Endothelial cell of umbilical vein (primary cell): ENCODE results near the gene BLACAT1. TPM values are rescaled to one million over a fixed set of nuclear protein-coding genes. Genes with fewer than 3 reads are reported as not detected.

Experiments
- BruUV-seq: library from RNA; stranded (reverse); fragments of 400-500 nt; replicated peaks from 2 replicates; lab custom pipeline; 2021; lab: Mats Ljungman, UMichigan
- CTCF ChIA-PET: fragments of 300-600, 350-600 bp; sonication (Branson Sonifier 250); formaldehyde crosslinking; loops from one replicate; lab custom pipeline; 2021; ENCODE audit warnings: antibody characterized with exemption, inconsistent platforms; lab: Charles Lee
- POLR2A ChIA-PET: fragments of 300-600, 350-600 bp; sonication (Branson Sonifier 250); formaldehyde crosslinking; loops from one replicate; lab custom pipeline; 2021; ENCODE audit warnings: antibody characterized with exemption, inconsistent platforms; lab: Charles Lee
- DNase-seq: peaks from one replicate; pipeline ENCODE4 v3.0.0-alpha.2; 2011; ENCODE audit warnings: low read depth, low spot score
- FAIRE-seq: peaks from 2 replicates; lab custom pipeline; 2011; peaks lifted over from hg19 to GRCh38; lab: Jason Lieb, UNC
- H2AFZ ChIP-seq: 2 replicates; pipeline ENCODE4 v1.6.0; 2012; ENCODE audit warnings: low read depth, low read length, control low read depth, inconsistent platforms
- H3K27ac ChIP-seq: 2 replicates; pipeline ENCODE4 v1.5.1; 2011; ENCODE audit warnings: low read depth, mild to moderate bottlenecking, control low read depth, low read length, moderate library complexity; ENCODE audit not compliant: insufficient read depth
- H3K27me3 ChIP-seq, 2 experiments: 2 replicates each; pipeline versions ENCODE4 v1.6.0 to v1.6.1; 2011; ENCODE audit warnings: low read length in 2 of 2, mixed read lengths in 1 of 2; ENCODE audit not compliant: control insufficient read depth in 2 of 2, insufficient read depth in 2 of 2
- H3K36me3 ChIP-seq, 2 experiments: 2 replicates in 1 of 2; 3 replicates in 1 of 2; pipeline ENCODE4 v1.5.1; 2011; ENCODE audit warnings: low read length in 2 of 2, mild to moderate bottlenecking in 1 of 2, moderate library complexity in 1 of 2; ENCODE audit not compliant: control insufficient read depth in 2 of 2, insufficient read depth in 2 of 2; ENCODE audit errors: extremely low read depth in 1 of 2
- H3K4me1 ChIP-seq: 3 replicates; pipeline ENCODE4 v1.5.1; 2011; ENCODE audit warnings: mild to moderate bottlenecking, low read length; ENCODE audit not compliant: control insufficient read depth, insufficient read depth; ENCODE audit errors: extremely low read depth
- H3K4me2 ChIP-seq: 2 replicates; pipeline ENCODE4 v1.6.1; 2011; ENCODE audit warnings: low read length, control low read depth, mixed read lengths; ENCODE audit not compliant: insufficient read depth
- H3K4me3 ChIP-seq, 3 experiments: fragments of 200-600 bp in 1 of 3; sonication (generic), shearing (Covaris generic) in 1 of 3; replicated peaks in 1 of 3; 2 replicates each; pipeline ENCODE4 v1.5.1; 2011 to 2016; ENCODE audit warnings: control low read depth in 3 of 3, low read length in 3 of 3, mild to moderate bottlenecking in 2 of 3, inconsistent platforms in 1 of 3, low read depth in 1 of 3, moderate library complexity in 1 of 3; ENCODE audit not compliant: insufficient read depth in 1 of 3
- H3K79me2 ChIP-seq: 2 replicates; pipeline ENCODE4 v1.6.0; 2012; ENCODE audit warnings: low read length, inconsistent platforms; ENCODE audit not compliant: control insufficient read depth, insufficient read depth
- H3K9ac ChIP-seq: replicated peaks from 2 replicates; pipeline ENCODE3; 2011; ENCODE audit warnings: low read length, control low read depth; ENCODE audit not compliant: insufficient read depth; ENCODE audit errors: extremely low read depth
- H3K9me1 ChIP-seq: replicated peaks from 3 replicates; pipeline ENCODE4 v1.6.0; 2011; ENCODE audit warnings: mild to moderate bottlenecking, low read length; ENCODE audit not compliant: control insufficient read depth, insufficient read depth; ENCODE audit errors: extremely low read depth
- H3K9me3 ChIP-seq: replicated peaks from 2 replicates; pipeline ENCODE4 v1.5.1; 2012; ENCODE audit warnings: low read length, inconsistent platforms; ENCODE audit not compliant: control insufficient read depth, insufficient read depth
- H4K20me1 ChIP-seq: replicated peaks from 2 replicates; pipeline ENCODE3; 2011; ENCODE audit warnings: mild to moderate bottlenecking, low read length; ENCODE audit not compliant: control insufficient read depth, insufficient read depth; ENCODE audit errors: extremely low read depth
- CTCF ChIP-seq, 2 donors: IDR thresholded peaks; 1 replicate in 1 of 2; 2 replicates in 1 of 2; pipeline ENCODE4 v1.5.1; 2011; ENCODE audit warnings: low read length in 2 of 2, mild to moderate bottlenecking in 2 of 2, moderate library complexity in 2 of 2, control low read depth in 1 of 2, inconsistent platforms in 1 of 2, low read depth in 1 of 2; ENCODE audit not compliant: insufficient read depth in 1 of 2; ENCODE audit errors: extremely low read depth in 1 of 2
- EZH2 ChIP-seq: IDR thresholded peaks from 2 replicates; pipeline ENCODE4 v1.6.1; 2012; ENCODE audit warnings: borderline replicate concordance, low read depth, mild to moderate bottlenecking, moderate library complexity, low read length, inconsistent platforms; ENCODE audit not compliant: severe bottlenecking
- FOS ChIP-seq: IDR thresholded peaks from 2 replicates; pipeline ENCODE4 v1.6.1; 2011; ENCODE audit warnings: mild to moderate bottlenecking, low read length, moderate library complexity, borderline replicate concordance; ENCODE audit not compliant: insufficient read depth
- GATA2 ChIP-seq: IDR thresholded peaks from 2 replicates; pipeline ENCODE4 v1.7.0; 2011; ENCODE audit warnings: low read depth, mild to moderate bottlenecking, moderate library complexity, mixed read lengths, low read length; ENCODE audit not compliant: insufficient read length, insufficient read depth
- JUN ChIP-seq: IDR thresholded peaks from 2 replicates; pipeline ENCODE4 v1.6.1; 2011; ENCODE audit warnings: borderline replicate concordance, low read depth; ENCODE audit not compliant: insufficient read length, insufficient read depth
- MAX ChIP-seq: IDR thresholded peaks from 2 replicates; pipeline ENCODE4 v1.6.1; 2011; ENCODE audit not compliant: insufficient read depth, insufficient read length
- MYC ChIP-seq: IDR thresholded peaks from one replicate; pipeline ENCODE4 v1.6.1; 2011; ENCODE audit warnings: mild to moderate bottlenecking, low read depth, low read length
- POLR2A ChIP-seq: IDR thresholded peaks from 2 replicates; pipeline ENCODE4 v1.6.1; 2012; ENCODE audit warnings: low read depth, mild to moderate bottlenecking, control low read depth, low read length
- POLR2AphosphoS5 ChIP-seq: IDR thresholded peaks from 2 replicates; pipeline ENCODE4 v1.6.1; 2012; ENCODE audit warnings: low read depth, mild to moderate bottlenecking, control low read depth, low read length, moderate library complexity; ENCODE audit not compliant: insufficient read depth
- dilution Hi-C: fragments of 300-500 bp; cut with MboI; formaldehyde crosslinking; loops from one replicate; pipeline ENCODE4 v1.15.0; 2019; ENCODE audit warnings: low sequenced_read_pairs; ENCODE audit not compliant: extremely low pct_ligation_motif_present
- intact Hi-C: fragments of 100-400 bp; cut with micrococcal nuclease; formaldehyde crosslinking; loops from one replicate; pipeline ENCODE4 v1.10.0; 2022
- polyA plus RNA-seq, 4 experiments: library from polyadenylated mRNA; depleted of rRNA in 3 of 4; stranded (reverse) in 3 of 4; unstranded in 1 of 4; fragments of >200 nt; gene quantifications; 2 replicates each; pipeline versions ENCODE4 v1.2.1 to v1.2.3, GENCODE V29; 2011 to 2012; ENCODE audit warnings: missing spikeins in 1 of 4
- total RNA-seq: library from RNA; stranded (reverse); gene quantifications from 2 replicates; pipeline ENCODE4 v1.2.3, GENCODE V29; 2021

BLACAT1 gene
- total and polyA plus RNA-seq, 2 donors (not counting 3 experiments of a cell fraction or from before 2014, with no cell fraction given): not detected

GRCh38 chr1:205453466-205453865 is 2.4 kb downstream of the BLACAT1 start:
- no peaks in the 10 kb centered on the region for H3K4me1 ChIP-seq
- BruUV-seq: no TSS peak
- H3K4me2 ChIP-seq: no peak overlapping the region
- H3K79me2 ChIP-seq: no peaks in the 10 kb centered on the region
- no peaks in the 10 kb centered on the region for H4K20me1 ChIP-seq
- intact Hi-C loops (no loop called here), dilution Hi-C loops (no loop called here)
- no peaks in the 10 kb centered on the region for H3K9me1 ChIP-seq
- no peaks in the 10 kb centered on the region for H3K36me3 ChIP-seq
- H3K4me3 ChIP-seq: no peak overlapping the region
- CTCF ChIA-PET: interaction anchor here (1.4 to 1.9 kb wide), 2 partner anchors 15 to 16 kb away, joined by 3 to 5 read pairs; no protein-coding TSS in a partner anchor
- FAIRE-seq (no peak), DNase-seq (no peak)
- H3K9me3 ChIP-seq: no peaks in the 10 kb centered on the region
- peaks cover 55 to 58% of the 10 kb centered on the region in 2 experiments for H3K27me3 ChIP-seq
- POLR2A ChIA-PET: no interaction called here
- no peak overlapping the region for H2AFZ ChIP-seq
- no peak overlapping the region for H3K27ac ChIP-seq
- no peak for TF ChIP-seq POLR2A
- TF ChIP-seq FOS: no peak
- no peak for TF ChIP-seq EZH2
- TF ChIP-seq GATA2: no peak
- TF ChIP-seq MAX: no peak
- no peak for TF ChIP-seq POLR2AphosphoS5
- TF ChIP-seq CTCF (IDR thresholded peaks at IDR 0.05; ENCODE audit: extremely low read depth in 1 of 2, insufficient read depth in 1 of 2, low read depth in 1 of 2, low read length in 2 of 2): no peak
- TF ChIP-seq MYC: no peak
- TF ChIP-seq JUN: no peak
- no peak overlapping the region for H3K9ac ChIP-seq
